ENCODE results near the gene ALG14. TPM values are rescaled to one million over a fixed set of nuclear protein-coding genes. Genes with fewer than 3 reads are reported as not detected.

ALG14 gene
- total RNA-seq, 1 donor from 2014 or later, result 0.49 TPM

DNA sequence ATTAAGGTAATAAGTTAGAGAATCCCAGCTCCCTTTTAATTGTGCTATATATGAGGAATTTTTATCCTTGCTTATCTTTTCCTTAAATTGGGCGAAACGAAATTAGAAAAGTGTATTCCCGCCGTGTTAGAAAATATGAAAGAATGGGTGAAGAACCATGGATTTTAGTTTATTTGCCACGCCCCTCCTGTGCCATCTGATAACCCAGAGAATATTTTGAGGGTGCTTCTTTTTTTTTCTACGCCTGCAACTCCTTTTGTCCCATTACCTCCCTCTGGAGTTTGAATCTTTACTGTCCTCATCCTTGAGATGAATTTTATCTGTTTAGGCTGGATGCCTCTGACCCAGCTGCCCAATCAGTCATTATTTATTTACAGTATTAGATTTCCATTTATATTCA lies 46.0 kb upstream of the ALG14 start:
- Mint-ChIP-seq H3K36me3 (no peaks in the 10 kb centered on the region), H3K4me3 (peak overlapping the region; percentile 92), H3K4me1 (peaks cover 8% of the 10 kb centered on the region), H3K9me3 (no peaks in the 10 kb centered on the region), H3K27me3 (ENCODE audit: insufficient read depth, low read depth) (peaks cover 16% of the 10 kb centered on the region), H3K27ac (no peak overlapping the region)
- Histone ChIP-seq H3K4me2 (peak overlapping the region; percentile 92), H3K27ac (no peak overlapping the region), H3K4me1 (no peaks in the 10 kb centered on the region), H3K36me3 (no peaks in the 10 kb centered on the region), H3K79me2 (ENCODE audit: low read depth) (no peaks in the 10 kb centered on the region), H3K4me3 (no peak overlapping the region), H3K9me3 (ENCODE audit: low read depth) (no peaks in the 10 kb centered on the region), H2AFZ (replicated peaks) (no peak overlapping the region), H3K27me3 (peaks cover 17% of the 10 kb centered on the region), H4K20me1 (ENCODE audit: low read depth) (peaks cover 5% of the 10 kb centered on the region), H3F3A (ENCODE audit: low read depth) (peaks cover 10% of the 10 kb centered on the region), H3K9ac (no peak overlapping the region)
- no peak for DNase-seq (ENCODE audit: low spot score)
- no peak for TF ChIP-seq CTCF (IDR thresholded peaks at IDR 0.05)
- no peak for TF ChIP-seq EZH2 (IDR thresholded peaks at IDR 0.05)
- TF ChIP-seq EZH2phosphoT487 (IDR thresholded peaks at IDR 0.05), result no peak

DNA sequence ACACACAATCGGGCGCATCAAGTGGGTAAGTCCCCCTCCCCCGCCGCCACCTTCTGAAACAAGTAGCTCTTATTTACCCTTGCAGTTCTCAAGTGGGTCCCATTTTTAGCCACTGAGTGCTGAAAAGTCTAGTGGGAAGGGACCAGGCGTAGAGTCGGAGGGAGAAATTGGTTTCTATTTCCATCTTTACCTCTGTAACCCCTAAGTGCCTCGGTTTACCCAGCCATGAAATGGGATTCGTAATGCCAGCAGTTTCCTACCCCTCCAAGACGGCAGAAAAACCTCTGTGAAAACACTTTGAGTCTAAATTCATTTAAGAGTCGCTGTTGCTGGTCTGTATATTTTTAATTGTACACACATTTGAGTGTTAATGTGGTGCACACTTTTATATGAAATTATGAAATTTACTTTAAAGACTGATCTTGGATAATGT lies 45.3 kb upstream of the ALG14 start:
- Mint-ChIP-seq H3K27ac (no peak overlapping the region), H3K4me1 (peaks cover 8% of the 10 kb centered on the region), H3K27me3 (ENCODE audit: insufficient read depth, low read depth) (peaks cover 16% of the 10 kb centered on the region), H3K36me3 (no peaks in the 10 kb centered on the region), H3K4me3 (peak overlapping the region; percentile 92), H3K9me3 (no peaks in the 10 kb centered on the region)
- Histone ChIP-seq H2AFZ (replicated peaks) (peak overlapping the region; percentile 97), H3K27ac (no peak overlapping the region), H3K79me2 (ENCODE audit: low read depth) (no peaks in the 10 kb centered on the region), H3K27me3 (peaks cover 17% of the 10 kb centered on the region), H3K9me3 (ENCODE audit: low read depth) (no peaks in the 10 kb centered on the region), H3K4me3 (peak overlapping the region; percentile 84), H4K20me1 (ENCODE audit: low read depth) (peaks cover 5% of the 10 kb centered on the region), H3F3A (ENCODE audit: low read depth) (peaks cover 10% of the 10 kb centered on the region), H3K36me3 (no peaks in the 10 kb centered on the region), H3K9ac (no peak overlapping the region), H3K4me2 (peak overlapping the region; percentile 92), H3K4me1 (no peaks in the 10 kb centered on the region)
- no peak for TF ChIP-seq EZH2 (IDR thresholded peaks at IDR 0.05)
- no peak for TF ChIP-seq CTCF (IDR thresholded peaks at IDR 0.05)
- TF ChIP-seq EZH2phosphoT487 (IDR thresholded peaks at IDR 0.05), result no peak
- DNase-seq (ENCODE audit: low spot score), result no peak

DNA sequence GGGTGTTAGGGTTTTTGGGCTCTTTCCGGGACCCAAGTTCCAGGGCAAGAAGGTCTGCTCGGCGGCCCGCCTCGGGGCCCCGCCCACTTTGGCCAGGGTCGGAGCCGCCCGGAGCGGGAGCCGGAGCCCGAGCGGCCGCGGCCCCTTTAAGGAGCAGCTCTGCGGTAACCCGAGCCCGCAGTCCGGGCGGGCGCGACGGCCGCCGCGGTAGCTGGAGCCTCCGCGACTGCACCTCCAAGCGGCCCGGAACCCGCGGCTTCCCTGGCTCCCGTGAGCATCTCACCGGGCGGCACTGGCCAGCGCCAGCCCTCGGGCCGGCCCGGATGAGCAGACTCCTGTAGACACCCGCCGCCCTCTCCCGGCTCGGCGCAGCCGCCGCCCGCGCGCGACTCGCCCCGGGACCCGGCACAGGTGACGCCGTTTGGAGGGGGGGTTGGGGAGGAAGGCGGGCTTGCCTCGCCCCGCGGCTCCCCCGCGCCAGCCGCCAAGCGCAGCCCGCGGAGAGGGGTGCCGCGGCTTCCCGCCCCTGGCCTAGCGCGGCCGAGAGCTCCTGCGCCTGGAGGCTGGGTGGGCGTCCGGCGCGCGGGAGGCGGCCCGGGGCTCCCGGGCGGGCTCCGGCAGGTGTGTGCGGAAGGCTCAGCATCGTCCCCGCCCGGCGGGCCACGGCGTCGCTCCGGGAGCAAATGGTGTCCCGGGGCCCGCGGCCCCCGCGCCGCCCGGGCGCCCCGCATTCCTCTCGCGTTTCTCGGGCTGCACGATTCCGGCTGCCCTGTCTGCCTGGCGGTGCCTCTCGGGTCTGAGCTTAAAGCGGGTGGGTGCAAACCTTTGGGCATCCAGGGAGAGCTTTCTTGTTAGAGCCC lies 44.7 kb upstream of the ALG14 start, which contains the start of gene TLCD4:
TSS of gene TLCD4 (plus strand) at position 149 of the 860 bp plus-strand sequence. CDS start 26,547 bp downstream, outside the sequence.
- TF ChIP-seq CTCF (IDR thresholded peaks at IDR 0.05) (no peak), EZH2phosphoT487 (IDR thresholded peaks at IDR 0.05) (no peak), EZH2 (IDR thresholded peaks at IDR 0.05) (peak; percentile 48)
- peak within 1 kb of the TSS; percentile 35 for H3K27ac Mint-ChIP-seq
- peak within 1 kb of the TSS; percentile 97 for H3K4me3 Mint-ChIP-seq
- no peaks in the 10 kb centered on the region for H3K9me3 Mint-ChIP-seq
- peak within 1 kb of the TSS; percentile 84 for H3K4me3 ChIP-seq
- no peaks in the 10 kb centered on the region for H3K4me1 ChIP-seq
- peaks cover 8% of the 10 kb centered on the region for H3K4me1 Mint-ChIP-seq
- no peaks in the 10 kb centered on the region for H3K36me3 ChIP-seq
- H3K36me3 Mint-ChIP-seq, result no peaks in the 10 kb centered on the region
- H2AFZ ChIP-seq (replicated peaks), result peak within 1 kb of the TSS; percentile 97
- peak within 1 kb of the TSS; percentile 29 for H3K9ac ChIP-seq
- DNase-seq (ENCODE audit: low spot score), result peak; percentile 89
- no peak within 1 kb of the TSS for H3K27ac ChIP-seq
- peaks cover 5% of the 10 kb centered on the region for H4K20me1 ChIP-seq (ENCODE audit: low read depth)
- no peaks in the 10 kb centered on the region for H3K79me2 ChIP-seq (ENCODE audit: low read depth)
- H3F3A ChIP-seq (ENCODE audit: low read depth), result peaks cover 10% of the 10 kb centered on the region
- no peaks in the 10 kb centered on the region for H3K9me3 ChIP-seq (ENCODE audit: low read depth)
- peak within 1 kb of the TSS; percentile 92 for H3K4me2 ChIP-seq
- peaks cover 17% of the 10 kb centered on the region for H3K27me3 ChIP-seq
- peaks cover 16% of the 10 kb centered on the region for H3K27me3 Mint-ChIP-seq (ENCODE audit: insufficient read depth, low read depth)

All from neural progenitor cell (in vitro differentiated cells).